Right cardiac atrium (tissue), 5 donors: ENCODE data around the gene PHLPP2. TPM values are rescaled to one million over a fixed set of nuclear protein-coding genes. Genes with fewer than 3 reads are reported as not detected.

ENCODE experiments used
- ATAC-seq, 2 donors: fragments of 200-7000 bp; cut with Tn5 transposase; one replicate each; pipeline versions ENCODE4 v1.8.0 to v1.9.1; 2020; ENCODE audit warnings: moderate library complexity in 2 of 2, mild to moderate bottlenecking in 1 of 2
- DNase-seq, 3 donors: peaks; one replicate each; pipeline ENCODE4 v3.0.0-alpha.2; 2020
- H3K27ac ChIP-seq: one replicate; pipeline ENCODE4 v1.5.1; 2013; ENCODE audit warnings: mild to moderate bottlenecking, low read length, control low read depth, moderate library complexity
- H3K27me3 ChIP-seq: one replicate; pipeline ENCODE4 v1.6.1; 2013; ENCODE audit not compliant: control insufficient read depth, insufficient read depth
- H3K4me1 ChIP-seq: one replicate; pipeline ENCODE4 v1.6.1; 2013; ENCODE audit warnings: low read length; ENCODE audit not compliant: control insufficient read depth, insufficient read depth
- H3K4me3 ChIP-seq: one replicate; pipeline ENCODE4 v1.5.1; 2013; ENCODE audit warnings: low read length, control low read depth
- H3K9me3 ChIP-seq: one replicate; pipeline ENCODE4 v1.6.1; 2013; ENCODE audit warnings: low read length; ENCODE audit not compliant: control insufficient read depth
- WGBS: extraction: QIAGEN DNeasy Blood & Tissue Kit; methylation state at CpG from one replicate; pipeline ENCODE4 v1.1.7; 2013; 5-methylcytosine and 5-hydroxymethylcytosine counted together
- intact Hi-C, 4 donors: fragments of 100-400 bp; cut with DNase I; formaldehyde crosslinking; loops; one replicate each; pipeline versions ENCODE4 v1.11.0 to v1.14.0; 2022 to 2023
- polyA plus RNA-seq: library from polyadenylated mRNA; stranded (reverse); fragments of 200-250 nt; gene quantifications from one replicate; pipeline ENCODE4 v1.2.3, GENCODE V29; 2013
- total RNA-seq, 4 donors: library from RNA; stranded (reverse); fragmentation: NEBNext Ultra II Directional; extraction: Animal tissue kit (Norgen Biotek cat#: 25700); gene quantifications; one replicate each; pipeline ENCODE4 v1.2.1, GENCODE V29; 2021
- donor health status: healthy with polysubstance abuse.
- donor health status: DM: no; HTN: yes; CAD: no.
- donor health status: DM: no; HTN: no; CAD: no.
- donor health status: DM: no; HTN: yes; CAD: no; lungs with severe emphysema.
- donor health status: DM: yes; HTN: yes; CAD: no.

PHLPP2 gene
- total and polyA plus RNA-seq, 5 donors: 1.9 to 6.8 (median 6.5) TPM

DNA sequence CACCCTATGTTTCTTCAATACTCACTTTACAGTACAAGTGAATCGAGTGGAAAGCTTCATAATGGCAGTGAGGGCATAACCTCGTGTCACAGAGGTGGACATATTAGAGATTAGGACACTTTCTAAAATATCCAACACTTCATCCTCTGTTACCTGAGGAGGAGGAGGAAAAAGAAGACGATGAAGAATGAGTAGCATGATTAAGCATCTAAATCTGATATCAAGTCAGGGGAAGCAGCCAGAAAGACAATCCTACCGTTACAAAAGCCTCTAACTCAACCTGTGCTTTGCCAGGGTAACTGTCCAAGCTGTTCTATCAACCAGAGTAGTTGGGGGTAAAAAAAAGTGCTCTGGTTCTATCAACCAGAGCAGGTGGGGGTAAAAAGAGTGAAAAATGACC is 23.7 kb upstream of the PHLPP2 start:
- DNase-seq (no peak), ATAC-seq (no peak)
- H3K4me3 ChIP-seq: no peak overlapping the region
- intact Hi-C loops: loop anchor here in 1 of 4 donors (5.0 kb wide), 1 partner anchor 214 kb away; no protein-coding TSS in a partner anchor
- no peaks in the 10 kb centered on the region for H3K27me3 ChIP-seq
- H3K9me3 ChIP-seq: no peaks in the 10 kb centered on the region
- no peak overlapping the region for H3K27ac ChIP-seq
- 83% methylated on average over 4 of the region's 4 CpGs for WGBS
- H3K4me1 ChIP-seq: no peaks in the 10 kb centered on the region

DNA sequence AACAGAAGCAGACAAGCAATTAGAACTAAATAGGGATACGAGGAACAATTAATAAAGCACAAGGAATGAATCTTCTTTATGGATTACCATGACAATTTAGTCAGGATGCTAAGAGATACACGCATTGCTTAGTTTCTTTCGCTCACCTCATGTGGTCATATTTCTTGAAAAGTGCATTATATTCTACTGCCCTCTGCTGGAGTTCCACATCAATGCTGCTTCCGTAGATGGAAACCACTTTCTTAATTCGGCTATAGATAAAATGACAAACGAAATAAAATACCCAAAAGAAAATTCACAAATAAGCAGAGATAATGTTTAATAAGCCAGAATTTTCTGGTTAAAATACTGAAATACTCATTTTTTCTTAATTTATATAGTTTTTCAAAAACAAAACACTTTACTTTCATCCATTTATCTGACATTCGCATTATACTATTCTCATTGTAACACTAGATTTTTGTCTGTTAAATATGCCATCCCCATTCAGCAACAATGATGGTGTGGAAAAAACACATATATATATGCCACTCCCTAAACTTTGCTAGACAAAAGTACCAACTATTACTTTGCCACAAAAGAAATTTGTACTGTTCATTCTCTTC is 22.0 kb upstream of the PHLPP2 start:
- WGBS: 52% methylated on average over 7 of the region's 7 CpGs
- ATAC-seq: no peak
- Histone ChIP-seq H3K4me3 (no peak overlapping the region), H3K4me1 (no peaks in the 10 kb centered on the region), H3K9me3 (no peaks in the 10 kb centered on the region), H3K27me3 (no peaks in the 10 kb centered on the region), H3K27ac (no peak overlapping the region)
- intact Hi-C loops: loop anchor here in 1 of 4 donors (5.0 kb wide), 1 partner anchor 216 kb away; no protein-coding TSS in a partner anchor
- no peak for DNase-seq

DNA sequence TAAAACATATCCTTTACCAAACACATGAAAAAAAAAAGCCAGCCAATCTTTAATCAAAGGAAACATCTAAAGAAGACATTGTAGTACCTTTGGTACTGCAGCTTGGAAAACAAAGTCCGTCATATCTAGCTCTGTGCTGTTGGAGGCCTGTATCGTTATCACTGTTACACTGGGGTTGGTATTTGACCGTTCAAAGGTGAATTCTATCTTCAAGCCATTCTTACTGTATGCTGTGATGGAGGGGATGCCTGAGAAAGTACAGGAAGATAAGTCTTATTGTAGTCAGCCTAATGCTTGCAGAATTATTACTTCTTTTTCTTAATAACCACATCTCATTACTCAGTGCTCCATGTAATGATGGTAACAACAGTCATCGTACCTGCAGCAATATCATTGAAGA is 14.4 kb upstream of the PHLPP2 start:
- 86% methylated on average over 4 of the region's 4 CpGs for WGBS
- intact Hi-C loops: no loop called here
- H3K4me1 ChIP-seq: no peaks in the 10 kb centered on the region

DNA sequence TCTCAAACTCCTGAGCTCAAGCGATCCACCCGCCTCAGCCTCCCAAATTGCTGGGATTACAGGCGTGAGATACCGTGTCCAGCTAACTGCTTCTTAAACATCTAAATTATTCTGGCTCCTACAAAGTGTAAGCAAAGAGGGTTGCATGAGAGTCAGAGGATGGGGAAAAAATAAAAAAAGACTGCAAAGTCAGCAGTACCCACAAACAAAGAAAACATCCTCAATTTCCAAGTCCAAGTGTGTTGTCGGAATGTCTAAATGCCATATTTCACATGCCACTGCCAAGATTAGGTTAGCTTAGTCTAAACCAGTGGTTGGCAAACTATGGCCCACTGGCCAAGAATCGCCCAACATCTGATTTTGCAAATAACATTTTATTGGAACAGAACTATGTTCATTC is 13.0 kb upstream of the PHLPP2 start:
- no peak for DNase-seq
- intact Hi-C loops: no loop called here

More for the DNA sequence above, 14.4 kb upstream of the PHLPP2 start:
- Histone ChIP-seq H3K27ac (no peak overlapping the region), H3K9me3 (no peaks in the 10 kb centered on the region), H3K27me3 (no peaks in the 10 kb centered on the region), H3K4me3 (no peak overlapping the region)
- no peak for DNase-seq
- ATAC-seq: no peak

DNA sequence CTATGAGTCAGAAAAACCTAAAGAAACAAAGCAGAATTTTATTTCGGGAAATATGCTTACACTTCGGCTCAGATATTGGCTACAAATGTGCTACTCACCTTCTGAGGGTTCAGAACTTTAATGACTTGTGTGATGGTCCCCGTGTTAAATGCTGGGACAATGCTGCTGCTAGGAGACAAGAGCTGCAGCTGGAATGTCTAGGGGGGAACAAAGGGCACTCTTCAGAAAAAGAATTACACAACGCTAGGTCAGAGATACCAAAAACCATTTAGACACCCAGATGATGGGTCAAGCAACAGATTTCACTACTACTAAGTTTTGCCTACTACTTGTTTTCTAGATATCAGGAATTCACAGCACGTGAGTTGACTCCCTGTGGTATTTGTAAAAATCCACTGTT is 10.0 kb upstream of the PHLPP2 start:
- Histone ChIP-seq H3K27me3 (no peaks in the 10 kb centered on the region), H3K4me1 (no peaks in the 10 kb centered on the region), H3K4me3 (no peak overlapping the region), H3K27ac (no peak overlapping the region), H3K9me3 (no peaks in the 10 kb centered on the region)
- DNase-seq (no peak), ATAC-seq (no peak)
- intact Hi-C loops: no loop called here
- WGBS: 86% methylated on average over 5 of the region's 5 CpGs

More for the DNA sequence above, 13.0 kb upstream of the PHLPP2 start:
- H3K9me3 ChIP-seq: no peaks in the 10 kb centered on the region
- H3K4me3 ChIP-seq: no peak overlapping the region
- no peak overlapping the region for H3K27ac ChIP-seq
- 98% methylated on average over 6 of the region's 6 CpGs for WGBS
- no peaks in the 10 kb centered on the region for H3K4me1 ChIP-seq
- H3K27me3 ChIP-seq: no peaks in the 10 kb centered on the region
- ATAC-seq: no peak

- no peaks in the 10 kb centered on the region for H3K9me3 ChIP-seq
- no peaks in the 10 kb centered on the region for H3K4me1 ChIP-seq
- H3K27me3 ChIP-seq: no peaks in the 10 kb centered on the region
- H3K27ac ChIP-seq: no peak overlapping the region
- intact Hi-C loops: no loop called here
- 58% methylated on average over 3 of the region's 3 CpGs for WGBS
- peak in 1 of 3 donors; percentile 52 for DNase-seq
- peak; percentile 54 to 71 for ATAC-seq
- H3K4me3 ChIP-seq: no peak overlapping the region
Measured at GRCh38 chr16:71732587-71732986, 8.1 kb upstream of the PHLPP2 start.

DNA sequence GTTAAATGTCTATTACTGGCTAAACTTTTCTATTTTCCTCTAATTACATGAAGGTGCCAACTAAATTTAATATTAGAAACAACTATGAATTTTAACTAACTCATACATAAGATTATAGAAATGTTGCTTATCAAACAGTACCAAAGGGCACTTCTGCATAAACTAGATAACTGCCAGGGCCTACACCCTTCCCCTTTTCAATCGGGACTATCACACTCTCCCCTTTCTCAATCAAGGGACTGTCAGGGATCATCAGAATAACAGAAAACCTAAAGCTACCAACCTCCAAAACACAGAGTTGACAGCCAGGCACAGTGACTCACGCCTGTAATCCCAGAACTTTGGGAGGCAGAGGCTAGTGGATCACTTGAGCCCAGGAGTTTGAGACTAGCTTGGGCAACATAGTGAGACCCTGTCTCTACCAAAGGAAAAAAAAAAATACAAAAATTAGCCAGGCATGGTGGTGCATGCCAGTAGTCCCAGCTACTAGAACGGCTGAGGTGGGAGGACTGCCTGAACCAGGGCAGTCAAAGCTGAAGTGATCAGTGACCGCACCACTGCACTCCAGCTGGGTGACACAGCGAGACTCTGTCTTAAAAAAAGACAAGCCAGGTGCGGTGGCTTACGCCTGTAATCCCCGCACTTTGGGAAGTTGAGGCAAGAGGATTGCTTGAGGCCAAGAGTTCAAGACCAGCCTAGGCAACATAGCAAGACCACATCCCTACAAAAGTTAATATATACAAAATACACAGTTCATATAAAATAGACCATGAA is 3.2 kb upstream of the PHLPP2 start:
- ATAC-seq: no peak
- H3K27me3 ChIP-seq: no peaks in the 10 kb centered on the region
- H3K4me3 ChIP-seq: no peak overlapping the region
- H3K27ac ChIP-seq: no peak overlapping the region
- no peaks in the 10 kb centered on the region for H3K4me1 ChIP-seq
- 80% methylated on average over 8 of the region's 8 CpGs for WGBS
- no peak for DNase-seq
- intact Hi-C loops: no loop called here
- H3K9me3 ChIP-seq: no peaks in the 10 kb centered on the region

- Histone ChIP-seq H3K4me3 (no peak overlapping the region), H3K9me3 (no peaks in the 10 kb centered on the region), H3K4me1 (no peaks in the 10 kb centered on the region), H3K27ac (peak overlapping the region; percentile 38), H3K27me3 (no peaks in the 10 kb centered on the region)
- ATAC-seq: no peak
- 41% methylated on average over 4 of the region's 4 CpGs for WGBS
- DNase-seq: no peak
- intact Hi-C loops: no loop called here
Measured at GRCh38 chr16:71726476-71727315, 2.2 kb upstream of the PHLPP2 start.

- ATAC-seq: peak; percentile 85 to 87
- WGBS: under 1% methylated on average over 92 of the region's 104 CpGs
Measured at GRCh38 chr16:71723537-71724319, 773 bp downstream of the PHLPP2 start.

DNA sequence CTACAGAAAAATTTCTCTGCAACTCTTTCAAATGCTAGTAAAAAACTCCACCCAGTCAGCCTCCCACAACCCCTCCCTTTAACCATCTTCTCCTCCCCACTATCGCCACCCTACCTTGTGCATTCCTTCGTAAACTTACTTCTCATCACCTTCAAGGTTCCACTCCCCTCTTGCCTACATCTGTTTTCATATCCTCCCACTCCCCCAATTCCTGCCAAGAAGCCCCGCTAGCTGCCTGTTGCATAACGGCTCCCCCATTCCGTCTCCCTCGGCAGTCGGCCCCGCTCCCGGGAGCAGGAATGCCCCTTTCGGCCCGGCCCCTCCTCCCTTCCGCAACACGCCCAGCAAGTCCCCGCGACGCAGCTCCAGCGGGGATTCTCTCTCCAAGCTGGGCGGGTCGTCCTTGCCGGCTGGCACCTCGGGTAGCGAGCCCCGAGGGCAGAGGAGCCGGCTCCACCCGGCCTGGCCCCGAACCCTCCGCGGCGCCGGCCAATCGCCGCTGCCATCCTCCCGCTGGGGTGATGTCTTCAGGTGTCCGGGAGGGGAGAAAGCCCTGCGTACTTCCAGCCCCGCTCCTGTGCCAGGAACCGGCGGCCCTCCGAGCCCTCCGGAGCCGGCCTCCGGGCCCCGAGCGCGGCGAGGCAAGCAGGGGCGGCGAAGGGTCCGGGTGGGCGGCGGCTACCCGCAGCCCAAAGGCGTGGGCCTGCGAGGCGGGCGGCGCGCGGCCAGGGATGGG is 1.5 kb downstream of the PHLPP2 start:
- DNase-seq (peak; percentile 80 to 90 (median 88)), ATAC-seq (peak; percentile 75 to 77)
- under 1% methylated on average over 59 of the region's 59 CpGs for whole genome bisulfite sequencing
- no peaks in the 10 kb centered on the region for H3K27me3 ChIP-seq
- intact Hi-C loops: no loop called here
- peak overlapping the region; percentile 83 for H3K4me3 ChIP-seq
- H3K4me1 ChIP-seq: no peaks in the 10 kb centered on the region
- H3K9me3 ChIP-seq: no peaks in the 10 kb centered on the region
- H3K27ac ChIP-seq: peak overlapping the region; percentile 50

More at GRCh38 chr16:71723537-71724319, 773 bp downstream of the PHLPP2 start:
- no peaks in the 10 kb centered on the region for H3K27me3 ChIP-seq
- H3K27ac ChIP-seq: peak overlapping the region; percentile 50
- no peaks in the 10 kb centered on the region for H3K9me3 ChIP-seq
- intact Hi-C loops: no loop called here
- H3K4me3 ChIP-seq: peak overlapping the region; percentile 83
- no peaks in the 10 kb centered on the region for H3K4me1 ChIP-seq
- DNase-seq: peak; percentile 72 to 91 (median 91)
